HCT116 (cell line): Measurements from ENCODE around the gene ADCK1. TPM values are rescaled to one million over a fixed set of nuclear protein-coding genes. Genes with fewer than 3 reads are reported as not detected.
"Not testable (repeated sequence)": the region's sequence is repeated elsewhere in the genome, so short reads cannot be mapped to it uniquely, and the experiment has no call there.

ENCODE experiments used
- ATAC-seq: fragments of 200-7000 bp; cut with Tn5 transposase; 2 replicates; pipeline ENCODE4 v1.9.1; 2020; ENCODE audit warnings: mild to moderate bottlenecking, moderate library complexity
- BruUV-seq: library from RNA; stranded (reverse); fragments of 400-500 nt; replicated peaks from 2 replicates; lab custom pipeline; 2021; lab: Mats Ljungman, UMichigan
- CTCF ChIA-PET: fragments of 300-600 bp; sonication (Branson Sonifier 250); formaldehyde crosslinking; loops from one replicate; lab custom pipeline; 2021; ENCODE audit warnings: antibody characterized with exemption; lab: Charles Lee
- POLR2A ChIA-PET: fragments of 300-600, 350-600 bp; sonication (Branson Sonifier 250); formaldehyde crosslinking; loops from one replicate; lab custom pipeline; 2021; ENCODE audit warnings: antibody characterized with exemption; lab: Charles Lee
- RAD21 ChIA-PET, 2 experiments: fragments of 300-600 bp; sonication (Branson Sonifier 250); formaldehyde crosslinking; loops; one replicate each; lab custom pipeline; 2023; ENCODE audit warnings: low total read pairs in 2 of 2; ENCODE audit not compliant: uncharacterized antibody in 2 of 2, unreplicated experiment in 2 of 2, low non-redundant PET in 1 of 2; lab: Charles Lee
- DNase-seq: peaks from one replicate; pipeline ENCODE4 v3.0.0-alpha.2; 2010; ENCODE audit warnings: low read depth, low spot score
- H2AFZ ChIP-seq: fragments of 200-600 bp; shearing (Covaris generic), sonication (generic); 2 replicates; pipeline ENCODE4 v1.6.1; 2017; ENCODE audit warnings: low read depth, mixed run types, mixed read lengths, antibody characterized with exemption, low read length; ENCODE audit not compliant: poor library complexity, severe bottlenecking
- H3K27ac ChIP-seq: 2 replicates; pipeline ENCODE4 v1.5.1; 2012; ENCODE audit warnings: low read depth, low read length
- H3K27me3 ChIP-seq: fragments of 200-600 bp; sonication (generic); 2 replicates; pipeline ENCODE4 v1.6.1; 2016; ENCODE audit warnings: mixed run types, low read length, mixed read lengths; ENCODE audit not compliant: insufficient read depth
- H3K36me3 ChIP-seq, 2 experiments: fragments of 200-500 bp in 1 of 2; fragments of 200-600 bp in 1 of 2; sonication (Bioruptor generic) in 1 of 2; sonication (generic) in 1 of 2; 2 replicates each; pipeline versions ENCODE4 v1.5.1 to v1.6.1; 2014 to 2016; ENCODE audit warnings: low read length in 2 of 2, inconsistent platforms in 1 of 2, mixed read lengths in 1 of 2, mixed run types in 1 of 2; ENCODE audit not compliant: insufficient read depth in 2 of 2, control insufficient read depth in 1 of 2
- H3K4me1 ChIP-seq, 2 experiments: fragments of 200-600 bp in 1 of 2; sonication (generic) in 1 of 2; 2 replicates each; pipeline versions ENCODE4 v1.5.1 to v1.6.1; 2012 to 2017; ENCODE audit warnings: low read length in 2 of 2, inconsistent platforms in 1 of 2, mild to moderate bottlenecking in 1 of 2, mixed read lengths in 1 of 2, mixed run types in 1 of 2, moderate library complexity in 1 of 2; ENCODE audit not compliant: insufficient read depth in 2 of 2, control insufficient read depth in 1 of 2
- H3K4me2 ChIP-seq: fragments of 200-600 bp; sonication (generic); 2 replicates; pipeline ENCODE4 v1.6.1; 2017; ENCODE audit warnings: mixed run types, low read length, mixed read lengths
- H3K4me3 ChIP-seq, 2 experiments: fragments of 200-600 bp in 1 of 2; sonication (generic) in 1 of 2; replicated peaks in 1 of 2; 2 replicates each; pipeline ENCODE4 v1.5.1; 2011 to 2016; ENCODE audit warnings: low read length in 2 of 2, control low read depth in 1 of 2, low read depth in 1 of 2, mild to moderate bottlenecking in 1 of 2, mixed read lengths in 1 of 2, mixed run types in 1 of 2
- H3K79me2 ChIP-seq: fragments of 200-600 bp; sonication (generic); 2 replicates; pipeline ENCODE4 v1.6.1; 2017; ENCODE audit warnings: mild to moderate bottlenecking, mixed run types, low read length, moderate library complexity, mixed read lengths; ENCODE audit not compliant: insufficient read depth
- H3K9ac ChIP-seq: fragments of 200-600 bp; sonication (generic); 2 replicates; pipeline ENCODE4 v1.6.1; 2016; ENCODE audit warnings: low read length, mixed read lengths
- H3K9me2 ChIP-seq: fragments of 200-600 bp; sonication (generic), shearing (Covaris generic); 2 replicates; pipeline ENCODE4 v1.6.1; 2017; ENCODE audit warnings: mixed run types, mild to moderate bottlenecking, moderate library complexity; ENCODE audit not compliant: insufficient read depth
- H3K9me3 ChIP-seq, 2 experiments: fragments of 200-500 bp in 1 of 2; fragments of 200-600 bp in 1 of 2; sonication (Bioruptor generic) in 1 of 2; sonication (generic) in 1 of 2; 2 replicates each; pipeline ENCODE4 v1.6.1; 2014 to 2017; ENCODE audit warnings: low read length in 2 of 2, mixed read lengths in 2 of 2, inconsistent platforms in 1 of 2, low read depth in 1 of 2, mild to moderate bottlenecking in 1 of 2, mixed run types in 1 of 2, moderate library complexity in 1 of 2; ENCODE audit not compliant: control insufficient read depth in 1 of 2, insufficient read depth in 1 of 2
- H4K20me1 ChIP-seq: fragments of 200-600 bp; sonication (generic), shearing (Covaris generic); 2 replicates; pipeline ENCODE4 v1.6.1; 2017; ENCODE audit warnings: mixed run types, mild to moderate bottlenecking, moderate library complexity; ENCODE audit not compliant: insufficient read depth
- ELF1 ChIP-seq: IDR thresholded peaks from 2 replicates; pipeline ENCODE4 v1.6.1; 2012; ENCODE audit warnings: low read depth, borderline replicate concordance
- SIN3A ChIP-seq: IDR thresholded peaks from 2 replicates; pipeline ENCODE4 v1.6.1; 2012; ENCODE audit warnings: low read depth
- SP1 ChIP-seq: IDR thresholded peaks from 2 replicates; pipeline ENCODE4 v1.6.1; 2012; ENCODE audit warnings: low read depth
- intact Hi-C: fragments of 100-400 bp; cut with micrococcal nuclease; formaldehyde crosslinking; loops from 2 replicates; pipeline ENCODE4 v1.10.0; 2022
- total RNA-seq: library from RNA; stranded (reverse); gene quantifications from one replicate; pipeline ENCODE4 v1.2.1, GENCODE V29; 2021; ENCODE audit not compliant: unreplicated experiment
- TF ChIP-seq, protein P1 (sequence below): IDR thresholded peaks from 2 replicates; pipeline ENCODE4 v1.6.1; 2011; ENCODE audit warnings: mild to moderate bottlenecking, low read length, moderate library complexity; ENCODE audit not compliant: insufficient replicate concordance; ENCODE audit errors: extremely low read depth

The ADCK1 gene
- total RNA-seq, 1 experiment from 2014 or later, result 6.0 TPM

DNA sequence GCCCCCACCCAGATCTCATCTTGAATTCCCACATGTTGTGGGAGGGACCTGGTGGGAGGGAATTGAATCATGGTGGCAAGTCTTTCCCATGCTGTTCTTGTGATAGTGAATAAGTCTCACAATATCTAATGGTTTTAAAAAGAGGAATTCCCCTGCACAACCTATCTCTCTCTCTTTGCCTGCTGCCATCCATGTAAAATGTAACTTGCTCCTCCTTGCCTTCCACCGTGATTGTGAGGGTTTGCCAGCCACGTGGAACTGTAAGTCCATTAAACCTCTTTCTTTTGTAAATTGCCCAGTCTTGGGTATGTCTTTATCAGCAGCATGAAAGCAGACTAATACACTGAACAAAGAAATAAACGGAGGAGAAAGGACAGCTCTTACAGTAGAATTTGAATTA is 159.8 kb downstream of the ADCK1 start:
- H2AFZ ChIP-seq, H3K9me2 ChIP-seq, RAD21 ChIA-PET, H3K27me3 ChIP-seq, CTCF ChIA-PET, H3K27ac ChIP-seq, H3K9me3 ChIP-seq, H4K20me1 ChIP-seq, H3K4me1 ChIP-seq, H3K9ac ChIP-seq, DNase-seq, H3K4me3 ChIP-seq, intact Hi-C loops, ATAC-seq, POLR2A ChIA-PET, H3K36me3 ChIP-seq, BruUV-seq, H3K79me2 ChIP-seq, H3K4me2 ChIP-seq: not testable (repeated sequence)

DNA sequence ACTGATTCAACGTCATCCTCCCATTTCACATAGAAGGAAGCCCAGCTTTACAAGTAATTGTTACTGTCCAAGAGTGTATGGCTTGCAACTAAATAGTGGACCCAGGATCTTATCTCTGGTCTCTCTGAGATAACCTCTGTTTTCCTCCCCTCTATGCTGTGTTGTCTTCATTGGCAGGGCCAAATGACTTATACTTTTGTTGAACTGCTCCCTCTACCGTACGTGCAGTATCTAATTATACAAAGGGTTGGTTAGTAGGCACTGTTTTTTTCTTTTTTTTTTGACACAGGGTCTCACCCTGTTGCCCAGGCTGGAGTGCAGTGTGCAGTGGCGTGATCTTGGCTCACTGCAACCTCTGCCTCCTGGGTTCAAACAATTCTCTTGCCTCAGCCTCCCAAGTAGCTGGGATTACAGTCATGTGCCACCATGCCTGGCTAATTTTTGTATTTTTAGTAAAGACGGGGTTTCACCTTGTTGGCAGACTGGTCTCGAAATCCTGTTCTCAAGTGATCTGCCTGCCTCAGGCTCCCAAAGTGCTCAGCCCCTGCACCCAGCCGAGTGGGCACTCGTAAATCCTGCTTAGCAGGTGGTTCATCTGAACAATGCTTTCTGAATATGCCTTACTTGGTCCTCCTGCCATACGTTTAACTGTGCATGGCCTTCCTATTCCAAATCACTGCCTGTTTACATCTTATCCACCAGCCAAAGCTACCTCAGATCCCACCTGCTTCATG is 162.1 kb downstream of the ADCK1 start:
- CTCF ChIA-PET, result no interaction called here
- Histone ChIP-seq H3K9ac (no peak overlapping the region), H2AFZ (no peak overlapping the region), H3K27ac (no peak overlapping the region), H3K4me2 (no peak overlapping the region), H3K4me3 (no peak overlapping the region), H3K4me1 (no peaks in the 10 kb centered on the region), H3K27me3 (no peaks in the 10 kb centered on the region), H3K9me3 (no peaks in the 10 kb centered on the region), H3K79me2 (no peaks in the 10 kb centered on the region), H3K36me3 (no peaks in the 10 kb centered on the region), H3K9me2 (no peaks in the 10 kb centered on the region), H4K20me1 (no peaks in the 10 kb centered on the region)
- POLR2A ChIA-PET, result no interaction called here
- no peak for DNase-seq
- ATAC-seq, result no peak
- RAD21 ChIA-PET, result no interaction called here
- no TSS peak for BruUV-seq
- intact Hi-C loops, result no loop called here
- TF ChIP-seq, protein P1, sequence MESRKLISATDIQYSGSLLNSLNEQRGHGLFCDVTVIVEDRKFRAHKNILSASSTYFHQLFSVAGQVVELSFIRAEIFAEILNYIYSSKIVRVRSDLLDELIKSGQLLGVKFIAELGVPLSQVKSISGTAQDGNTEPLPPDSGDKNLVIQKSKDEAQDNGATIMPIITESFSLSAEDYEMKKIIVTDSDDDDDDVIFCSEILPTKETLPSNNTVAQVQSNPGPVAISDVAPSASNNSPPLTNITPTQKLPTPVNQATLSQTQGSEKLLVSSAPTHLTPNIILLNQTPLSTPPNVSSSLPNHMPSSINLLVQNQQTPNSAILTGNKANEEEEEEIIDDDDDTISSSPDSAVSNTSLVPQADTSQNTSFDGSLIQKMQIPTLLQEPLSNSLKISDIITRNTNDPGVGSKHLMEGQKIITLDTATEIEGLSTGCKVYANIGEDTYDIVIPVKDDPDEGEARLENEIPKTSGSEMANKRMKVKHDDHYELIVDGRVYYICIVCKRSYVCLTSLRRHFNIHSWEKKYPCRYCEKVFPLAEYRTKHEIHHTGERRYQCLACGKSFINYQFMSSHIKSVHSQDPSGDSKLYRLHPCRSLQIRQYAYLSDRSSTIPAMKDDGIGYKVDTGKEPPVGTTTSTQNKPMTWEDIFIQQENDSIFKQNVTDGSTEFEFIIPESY, result no peak
- no peak for TF ChIP-seq SP1
- no peak for TF ChIP-seq ELF1
- TF ChIP-seq SIN3A, result no peak
